Stimulated activated naive CD8-positive, alpha-beta T cell treated with anti-CD3 and anti-CD28 coated beads, Interleukin-15, Interleukin-2, amounts not matched to agents 100 ng/mL and 50 ng/mL, for 24 hours (primary cell): ENCODE measurements around the gene KCNK4.
"Not testable (repeated sequence)": the region's sequence is repeated elsewhere in the genome, so short reads cannot be mapped to it uniquely, and the experiment has no call there.

Source experiments
- H3K27ac Mint-ChIP-seq: one replicate; pipeline ENCODE4 v1.8.0; 2021; ENCODE audit warnings: mild to moderate bottlenecking, mixed read lengths
- H3K27me3 Mint-ChIP-seq: one replicate; pipeline ENCODE4 v1.8.0; 2021; ENCODE audit warnings: mixed read lengths
- H3K36me3 Mint-ChIP-seq: one replicate; pipeline ENCODE4 v1.8.0; 2021; ENCODE audit warnings: low read depth, mixed read lengths
- H3K4me1 Mint-ChIP-seq: one replicate; pipeline ENCODE4 v1.8.0; 2021; ENCODE audit warnings: low read depth, mixed read lengths
- H3K4me3 Mint-ChIP-seq: one replicate; pipeline ENCODE4 v1.8.0; 2021; ENCODE audit warnings: mild to moderate bottlenecking, mixed read lengths
- H3K9me3 Mint-ChIP-seq: one replicate; pipeline ENCODE4 v1.8.0; 2021; ENCODE audit warnings: mixed read lengths

Gene KCNK4

GRCh38 chr11:64303109-64304031 lies 12.3 kb downstream of the KCNK4 start:
- Mint-ChIP-seq H3K9me3 (no peaks in the 10 kb centered on the region), H3K27ac (no peak overlapping the region), H3K36me3 (peaks cover 13% of the 10 kb centered on the region), H3K4me1 (peaks cover 38% of the 10 kb centered on the region), H3K4me3 (no peak overlapping the region), H3K27me3 (peaks cover 25% of the 10 kb centered on the region)

DNA sequence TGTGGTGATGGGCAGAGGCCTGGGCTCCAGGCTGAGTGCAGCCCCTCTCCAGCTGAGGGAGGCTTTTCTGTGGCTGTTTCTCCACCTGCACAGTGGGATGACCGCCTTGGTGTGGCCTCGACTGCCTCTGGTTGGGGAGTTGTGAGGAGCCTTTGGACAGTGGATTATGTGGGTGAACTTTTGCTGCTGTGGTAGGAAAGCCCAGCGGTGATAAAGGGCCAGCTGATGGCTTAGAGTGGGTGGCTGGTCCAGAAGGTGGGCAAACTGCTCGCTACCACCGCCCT lies 12.9 kb downstream of the KCNK4 start:
- H3K27me3 Mint-ChIP-seq, result peaks cover 19% of the 10 kb centered on the region
- H3K36me3 Mint-ChIP-seq, result peaks cover 15% of the 10 kb centered on the region
- peak overlapping the region; percentile 95 for H3K27ac Mint-ChIP-seq
- peaks cover 38% of the 10 kb centered on the region for H3K4me1 Mint-ChIP-seq
- no peaks in the 10 kb centered on the region for H3K9me3 Mint-ChIP-seq
- H3K4me3 Mint-ChIP-seq, result peak overlapping the region; percentile 88

- Mint-ChIP-seq H3K4me1 (peaks cover 42% of the 10 kb centered on the region), H3K4me3 (peak overlapping the region; percentile 88), H3K36me3 (peaks cover 20% of the 10 kb centered on the region), H3K9me3 (no peaks in the 10 kb centered on the region), H3K27ac (peak overlapping the region; percentile 95), H3K27me3 (peaks cover 16% of the 10 kb centered on the region)
Measured at GRCh38 chr11:64304316-64305072, 13.4 kb downstream of the KCNK4 start.

DNA sequence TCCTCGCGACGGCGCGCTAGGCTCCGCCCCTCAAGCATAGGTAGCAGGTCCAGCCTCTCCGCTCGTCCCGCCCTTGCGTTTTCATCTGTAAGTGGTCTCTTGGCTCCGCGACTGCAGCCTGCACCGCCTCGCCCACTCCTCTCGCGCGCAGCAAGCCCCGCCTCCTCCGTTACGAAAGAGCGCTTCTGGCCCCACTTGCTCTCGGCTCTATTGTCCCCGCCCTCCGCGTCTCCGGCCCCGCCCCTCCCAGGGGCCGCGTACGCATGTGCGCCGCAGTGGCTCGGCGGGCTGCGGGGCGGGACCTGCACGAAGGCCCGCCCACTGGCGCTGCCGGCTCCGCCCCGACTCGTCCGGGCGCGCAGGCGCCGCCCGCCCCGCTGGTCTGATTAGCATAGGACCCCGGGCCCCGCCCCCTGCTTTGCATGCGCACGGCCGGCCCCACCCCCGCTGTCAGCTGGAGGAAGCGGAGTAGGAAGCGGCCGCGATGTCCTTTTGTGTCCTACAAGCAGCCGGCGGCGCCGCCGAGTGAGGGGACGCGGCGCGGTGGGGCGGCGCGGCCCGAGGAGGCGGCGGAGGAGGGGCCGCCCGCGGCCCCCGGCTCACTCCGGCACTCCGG lies 14.1 kb downstream of the KCNK4 start, which contains the start of gene ESRRA:
TSS of gene ESRRA (plus strand) at position 450 of the 616 bp plus-strand sequence. CDS start 1,656 bp downstream, outside the sequence.
- Mint-ChIP-seq H3K27me3 (peaks cover 12% of the 10 kb centered on the region), H3K4me1 (peaks cover 37% of the 10 kb centered on the region), H3K9me3 (no peaks in the 10 kb centered on the region), H3K4me3 (peak within 1 kb of the TSS; percentile 100), H3K27ac (peak within 1 kb of the TSS; percentile 98), H3K36me3 (peaks cover 25% of the 10 kb centered on the region)

GRCh38 chr11:64305691-64306562 lies 14.8 kb downstream of the KCNK4 start:
- H3K4me3 Mint-ChIP-seq, result peak overlapping the region; percentile 100
- no peaks in the 10 kb centered on the region for H3K9me3 Mint-ChIP-seq
- H3K27ac Mint-ChIP-seq, result peak overlapping the region; percentile 98
- peaks cover 5% of the 10 kb centered on the region for H3K27me3 Mint-ChIP-seq
- peaks cover 28% of the 10 kb centered on the region for H3K36me3 Mint-ChIP-seq
- peaks cover 33% of the 10 kb centered on the region for H3K4me1 Mint-ChIP-seq

GRCh38 chr11:64306563-64306875 lies 15.4 kb downstream of the KCNK4 start:
- Mint-ChIP-seq H3K4me3 (peak overlapping the region; percentile 100), H3K4me1 (peaks cover 33% of the 10 kb centered on the region), H3K36me3 (peaks cover 31% of the 10 kb centered on the region)

DNA sequence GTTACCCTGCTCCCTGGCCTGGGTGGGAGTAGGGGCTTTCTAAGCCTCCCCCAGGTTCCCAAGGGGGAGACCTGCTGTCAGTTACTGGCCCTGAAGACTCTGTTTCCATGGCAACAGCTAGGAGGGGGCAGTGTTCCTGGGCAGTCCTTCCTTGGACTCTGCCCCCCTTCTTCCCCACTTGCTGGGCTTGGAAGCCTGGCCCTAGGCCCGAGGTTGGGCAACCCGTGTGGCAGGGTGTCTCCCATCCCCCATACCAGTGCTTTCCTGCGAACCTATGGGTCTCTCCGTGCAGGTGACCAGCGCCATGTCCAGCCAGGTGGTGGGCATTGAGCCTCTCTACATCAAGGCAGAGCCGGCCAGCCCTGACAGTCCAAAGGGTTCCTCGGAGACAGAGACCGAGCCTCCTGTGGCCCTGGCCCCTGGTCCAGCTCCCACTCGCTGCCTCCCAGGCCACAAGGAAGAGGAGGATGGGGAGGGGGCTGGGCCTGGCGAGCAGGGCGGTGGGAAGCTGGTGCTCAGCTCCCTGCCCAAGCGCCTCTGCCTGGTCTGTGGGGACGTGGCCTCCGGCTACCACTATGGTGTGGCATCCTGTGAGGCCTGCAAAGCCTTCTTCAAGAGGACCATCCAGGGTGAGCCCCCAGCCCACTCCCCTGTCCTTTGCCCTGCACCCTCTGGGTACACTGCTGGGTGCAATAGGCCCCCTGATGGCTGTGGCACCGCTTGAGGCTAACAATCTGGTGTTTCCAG lies 15.9 kb downstream of the KCNK4 start:
- Mint-ChIP-seq H3K4me3 (peak overlapping the region; percentile 100), H3K4me1 (peaks cover 33% of the 10 kb centered on the region), H3K27me3 (peaks cover under 1% of the 10 kb centered on the region), H3K27ac (peak overlapping the region; percentile 62), H3K36me3 (peaks cover 31% of the 10 kb centered on the region), H3K9me3 (no peaks in the 10 kb centered on the region)

More at GRCh38 chr11:64306563-64306875, 15.4 kb downstream of the KCNK4 start:
- Mint-ChIP-seq H3K9me3 (no peaks in the 10 kb centered on the region), H3K27me3 (peaks cover 3% of the 10 kb centered on the region), H3K27ac (peak overlapping the region; percentile 98)

GRCh38 chr11:64307795-64308194 lies 16.7 kb downstream of the KCNK4 start:
- peaks cover 37% of the 10 kb centered on the region for H3K4me1 Mint-ChIP-seq
- not testable (repeated sequence) for H3K9me3 Mint-ChIP-seq, H3K27me3 Mint-ChIP-seq
- peak overlapping the region; percentile 100 for H3K4me3 Mint-ChIP-seq
- peaks cover 34% of the 10 kb centered on the region for H3K36me3 Mint-ChIP-seq
- peak overlapping the region; percentile 62 for H3K27ac Mint-ChIP-seq

DNA sequence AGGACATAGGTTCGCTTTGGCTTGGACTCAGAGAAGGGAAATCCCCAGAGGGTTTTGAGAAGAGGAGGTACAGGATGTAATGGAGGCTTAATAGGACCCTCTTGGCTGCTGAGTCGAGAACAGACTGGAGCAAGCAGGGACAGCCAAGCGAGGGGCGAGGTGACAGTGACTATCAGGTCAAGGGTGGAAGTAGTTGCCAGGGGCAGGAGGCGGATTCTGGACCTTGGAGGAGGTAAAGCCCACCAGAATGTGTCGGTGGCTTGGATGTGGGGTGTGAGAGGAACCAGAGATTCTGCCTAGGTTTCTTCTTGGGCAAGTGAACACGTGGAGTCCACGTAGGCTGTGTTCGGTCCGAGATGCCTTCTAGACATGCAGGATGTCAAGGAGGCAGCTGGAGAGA lies 21.8 kb downstream of the KCNK4 start:
- H3K9me3 Mint-ChIP-seq, result no peaks in the 10 kb centered on the region
- H3K4me1 Mint-ChIP-seq, result peaks cover 38% of the 10 kb centered on the region
- H3K27ac Mint-ChIP-seq, result peak overlapping the region; percentile 77
- H3K27me3 Mint-ChIP-seq, result no peaks in the 10 kb centered on the region
- no peak overlapping the region for H3K4me3 Mint-ChIP-seq
- peaks cover 46% of the 10 kb centered on the region for H3K36me3 Mint-ChIP-seq

DNA sequence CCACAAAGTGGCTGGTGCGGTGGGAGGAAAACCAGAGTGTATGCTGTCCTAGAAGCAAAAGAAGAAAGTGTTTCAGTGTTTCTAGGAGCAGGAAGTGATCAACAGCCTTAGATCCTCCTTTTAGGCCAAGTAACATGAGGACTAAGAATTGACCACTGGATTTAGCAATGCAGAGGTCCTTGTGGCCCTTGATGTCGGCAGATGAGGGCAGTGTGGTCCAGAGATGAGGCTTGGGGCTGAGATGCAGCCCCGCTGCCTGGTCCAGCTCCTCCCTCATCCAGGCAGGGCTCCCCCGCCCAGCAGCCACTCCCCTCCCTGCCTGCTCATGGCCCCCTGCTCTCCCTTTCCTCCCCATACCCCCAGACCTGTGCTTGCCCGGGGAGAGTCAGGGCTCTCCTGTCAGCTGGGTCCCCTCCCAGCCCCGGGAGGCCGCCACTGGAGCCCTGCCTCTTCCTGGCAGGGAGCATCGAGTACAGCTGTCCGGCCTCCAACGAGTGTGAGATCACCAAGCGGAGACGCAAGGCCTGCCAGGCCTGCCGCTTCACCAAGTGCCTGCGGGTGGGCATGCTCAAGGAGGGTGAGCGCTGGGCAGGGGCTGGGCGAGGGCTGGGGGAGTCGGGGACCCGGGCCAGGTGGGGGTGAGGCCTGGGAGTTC lies 22.5 kb downstream of the KCNK4 start:
- Mint-ChIP-seq H3K4me1 (peaks cover 37% of the 10 kb centered on the region), H3K27ac (peak overlapping the region; percentile 77), H3K9me3 (no peaks in the 10 kb centered on the region), H3K36me3 (peaks cover 45% of the 10 kb centered on the region), H3K4me3 (no peak overlapping the region), H3K27me3 (no peaks in the 10 kb centered on the region)

DNA sequence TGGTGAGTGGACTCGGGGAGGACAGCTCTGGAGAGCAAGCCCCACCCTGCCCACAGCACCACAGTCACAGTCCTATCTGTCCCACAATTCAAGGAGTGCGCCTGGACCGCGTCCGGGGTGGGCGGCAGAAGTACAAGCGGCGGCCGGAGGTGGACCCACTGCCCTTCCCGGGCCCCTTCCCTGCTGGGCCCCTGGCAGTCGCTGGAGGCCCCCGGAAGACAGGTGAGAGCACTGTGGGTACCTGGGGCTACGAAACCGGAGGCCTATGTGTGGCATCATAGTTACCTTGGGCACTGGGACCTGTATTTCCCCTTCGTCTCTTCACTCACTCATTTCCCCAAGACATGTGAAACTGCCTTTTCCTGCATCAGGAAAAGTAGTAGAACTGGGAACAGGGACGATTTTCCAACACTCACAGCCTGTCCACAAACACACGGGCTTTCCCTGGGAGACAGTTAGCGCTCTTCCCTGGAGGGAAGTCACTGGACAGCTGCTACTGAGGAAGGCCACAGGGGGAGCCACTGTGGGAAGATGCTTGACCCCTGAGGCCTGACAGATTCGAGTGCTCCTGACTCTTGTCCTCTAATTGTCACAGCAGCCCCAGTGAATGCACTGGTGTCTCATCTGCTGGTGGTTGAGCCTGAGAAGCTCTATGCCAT lies 23.2 kb downstream of the KCNK4 start:
- H3K4me3 Mint-ChIP-seq, result no peak overlapping the region
- H3K4me1 Mint-ChIP-seq, result peaks cover 40% of the 10 kb centered on the region
- H3K27ac Mint-ChIP-seq, result peak overlapping the region; percentile 76
- H3K27me3 Mint-ChIP-seq, result no peaks in the 10 kb centered on the region
- H3K9me3 Mint-ChIP-seq, result no peaks in the 10 kb centered on the region
- H3K36me3 Mint-ChIP-seq, result peaks cover 40% of the 10 kb centered on the region

- Mint-ChIP-seq H3K4me3 (peak overlapping the region; percentile 13), H3K36me3 (peaks cover 35% of the 10 kb centered on the region)
Measured at GRCh38 chr11:64314805-64315561, 23.9 kb downstream of the KCNK4 start.

More at GRCh38 chr11:64314805-64315561, 23.9 kb downstream of the KCNK4 start:
- H3K9me3 Mint-ChIP-seq, result no peaks in the 10 kb centered on the region
- H3K4me1 Mint-ChIP-seq, result peaks cover 44% of the 10 kb centered on the region
- peak overlapping the region; percentile 76 for H3K27ac Mint-ChIP-seq
- no peaks in the 10 kb centered on the region for H3K27me3 Mint-ChIP-seq
